ENCODE measurements around the gene RALGDS.

The RALGDS gene

DNA sequence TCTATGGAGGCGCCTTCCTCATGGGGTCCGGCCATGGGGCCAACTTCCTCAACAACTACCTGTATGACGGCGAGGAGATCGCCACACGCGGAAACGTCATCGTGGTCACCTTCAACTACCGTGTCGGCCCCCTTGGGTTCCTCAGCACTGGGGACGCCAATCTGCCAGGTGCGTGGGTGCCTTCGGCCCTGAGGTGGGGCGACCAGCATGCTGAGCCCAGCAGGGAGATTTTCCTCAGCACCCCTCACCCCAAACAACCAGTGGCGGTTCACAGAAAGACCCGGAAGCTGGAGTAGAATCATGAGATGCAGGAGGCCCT, 56.0 kb downstream of the RALGDS start:
- ATAC-seq = no peak
- TF ChIP-seq PATZ1 (CRISPR knock-in tag; IDR thresholded peaks at IDR 0.05; ENCODE audit: borderline replicate concordance) (no peak), ESRRG (CRISPR knock-in tag; IDR thresholded peaks at IDR 0.05) (no peak), ZC3H10 (CRISPR knock-in tag; IDR thresholded peaks at IDR 0.05) (no peak), RARB (CRISPR knock-in tag; IDR thresholded peaks at IDR 0.05) (no peak), CSRNP3 (CRISPR knock-in tag; IDR thresholded peaks at IDR 0.05) (no peak), POU6F1 (CRISPR knock-in tag; IDR thresholded peaks at IDR 0.05; ENCODE audit: borderline replicate concordance, low read depth) (no peak), TOX (CRISPR knock-in tag; IDR thresholded peaks at IDR 0.05; ENCODE audit: borderline replicate concordance) (no peak), BACH2 (CRISPR knock-in tag; IDR thresholded peaks at IDR 0.05; ENCODE audit: borderline replicate concordance) (no peak), ZNF70 (CRISPR knock-in tag; IDR thresholded peaks at IDR 0.05) (no peak), ZFP30 (CRISPR knock-in tag; IDR thresholded peaks at IDR 0.05) (no peak), CSDC2 (CRISPR knock-in tag; IDR thresholded peaks at IDR 0.05) (no peak), ARNTL (CRISPR knock-in tag; IDR thresholded peaks at IDR 0.05; ENCODE audit: borderline replicate concordance, low read depth) (no peak)
- TF ChIP-seq, protein P1, sequence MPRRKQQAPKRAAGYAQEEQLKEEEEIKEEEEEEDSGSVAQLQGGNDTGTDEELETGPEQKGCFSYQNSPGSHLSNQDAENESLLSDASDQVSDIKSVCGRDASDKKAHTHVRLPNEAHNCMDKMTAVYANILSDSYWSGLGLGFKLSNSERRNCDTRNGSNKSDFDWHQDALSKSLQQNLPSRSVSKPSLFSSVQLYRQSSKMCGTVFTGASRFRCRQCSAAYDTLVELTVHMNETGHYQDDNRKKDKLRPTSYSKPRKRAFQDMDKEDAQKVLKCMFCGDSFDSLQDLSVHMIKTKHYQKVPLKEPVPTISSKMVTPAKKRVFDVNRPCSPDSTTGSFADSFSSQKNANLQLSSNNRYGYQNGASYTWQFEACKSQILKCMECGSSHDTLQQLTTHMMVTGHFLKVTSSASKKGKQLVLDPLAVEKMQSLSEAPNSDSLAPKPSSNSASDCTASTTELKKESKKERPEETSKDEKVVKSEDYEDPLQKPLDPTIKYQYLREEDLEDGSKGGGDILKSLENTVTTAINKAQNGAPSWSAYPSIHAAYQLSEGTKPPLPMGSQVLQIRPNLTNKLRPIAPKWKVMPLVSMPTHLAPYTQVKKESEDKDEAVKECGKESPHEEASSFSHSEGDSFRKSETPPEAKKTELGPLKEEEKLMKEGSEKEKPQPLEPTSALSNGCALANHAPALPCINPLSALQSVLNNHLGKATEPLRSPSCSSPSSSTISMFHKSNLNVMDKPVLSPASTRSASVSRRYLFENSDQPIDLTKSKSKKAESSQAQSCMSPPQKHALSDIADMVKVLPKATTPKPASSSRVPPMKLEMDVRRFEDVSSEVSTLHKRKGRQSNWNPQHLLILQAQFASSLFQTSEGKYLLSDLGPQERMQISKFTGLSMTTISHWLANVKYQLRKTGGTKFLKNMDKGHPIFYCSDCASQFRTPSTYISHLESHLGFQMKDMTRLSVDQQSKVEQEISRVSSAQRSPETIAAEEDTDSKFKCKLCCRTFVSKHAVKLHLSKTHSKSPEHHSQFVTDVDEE (CRISPR knock-in tag; IDR thresholded peaks at IDR 0.05) = no peak
- TF ChIP-seq, protein P2, sequence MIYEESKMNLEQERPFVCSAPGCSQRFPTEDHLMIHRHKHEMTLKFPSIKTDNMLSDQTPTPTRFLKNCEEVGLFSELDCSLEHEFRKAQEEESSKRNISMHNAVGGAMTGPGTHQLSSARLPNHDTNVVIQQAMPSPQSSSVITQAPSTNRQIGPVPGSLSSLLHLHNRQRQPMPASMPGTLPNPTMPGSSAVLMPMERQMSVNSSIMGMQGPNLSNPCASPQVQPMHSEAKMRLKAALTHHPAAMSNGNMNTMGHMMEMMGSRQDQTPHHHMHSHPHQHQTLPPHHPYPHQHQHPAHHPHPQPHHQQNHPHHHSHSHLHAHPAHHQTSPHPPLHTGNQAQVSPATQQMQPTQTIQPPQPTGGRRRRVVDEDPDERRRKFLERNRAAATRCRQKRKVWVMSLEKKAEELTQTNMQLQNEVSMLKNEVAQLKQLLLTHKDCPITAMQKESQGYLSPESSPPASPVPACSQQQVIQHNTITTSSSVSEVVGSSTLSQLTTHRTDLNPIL (CRISPR knock-in tag; IDR thresholded peaks at IDR 0.05; ENCODE audit: low read depth) = no peak

DNA sequence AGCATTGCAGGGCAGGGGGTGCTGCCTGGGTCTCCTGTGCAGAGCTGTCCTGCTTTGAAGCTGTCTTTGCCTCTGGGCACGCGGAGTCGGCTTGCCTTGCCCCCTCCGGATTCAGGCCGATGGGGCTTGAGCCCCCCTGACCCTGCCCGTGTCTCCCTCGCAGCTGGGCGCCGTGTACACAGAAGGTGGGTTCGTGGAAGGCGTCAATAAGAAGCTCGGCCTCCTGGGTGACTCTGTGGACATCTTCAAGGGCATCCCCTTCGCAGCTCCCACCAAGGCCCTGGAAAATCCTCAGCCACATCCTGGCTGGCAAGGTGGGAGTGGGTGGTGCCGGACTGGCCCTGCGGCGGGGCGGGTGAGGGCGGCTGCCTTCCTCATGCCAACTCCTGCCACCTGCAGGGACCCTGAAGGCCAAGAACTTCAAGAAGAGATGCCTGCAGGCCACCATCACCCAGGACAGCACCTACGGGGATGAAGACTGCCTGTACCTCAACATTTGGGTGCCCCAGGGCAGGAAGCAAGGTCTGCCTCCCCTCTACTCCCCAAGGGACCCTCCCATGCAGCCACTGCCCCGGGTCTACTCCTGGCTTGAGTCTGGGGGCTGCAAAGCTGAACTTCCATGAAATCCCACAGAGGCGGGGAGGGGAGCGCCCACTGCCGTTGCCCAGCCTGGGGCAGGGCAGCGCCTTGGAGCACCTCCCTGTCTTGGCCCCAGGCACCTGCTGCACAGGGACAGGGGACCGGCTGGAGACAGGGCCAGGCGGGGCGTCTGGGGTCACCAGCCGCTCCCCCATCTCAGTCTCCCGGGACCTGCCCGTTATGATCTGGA, 56.6 kb downstream of the RALGDS start:
- TF ChIP-seq POU6F1 (CRISPR knock-in tag; IDR thresholded peaks at IDR 0.05; ENCODE audit: borderline replicate concordance, low read depth) = no peak
- TF ChIP-seq ZC3H10 (CRISPR knock-in tag; IDR thresholded peaks at IDR 0.05) = no peak
- no peak for TF ChIP-seq TCF4 (CRISPR knock-in tag; IDR thresholded peaks at IDR 0.05; ENCODE audit: borderline replicate concordance)
- TF ChIP-seq ZFP30 (CRISPR knock-in tag; IDR thresholded peaks at IDR 0.05) = no peak
- TF ChIP-seq, protein P2 (CRISPR knock-in tag; IDR thresholded peaks at IDR 0.05; ENCODE audit: low read depth) = no peak
- TF ChIP-seq CSDC2 (CRISPR knock-in tag; IDR thresholded peaks at IDR 0.05) = no peak
- no peak for TF ChIP-seq RARB (CRISPR knock-in tag; IDR thresholded peaks at IDR 0.05)
- TF ChIP-seq SNAI2 (CRISPR knock-in tag; IDR thresholded peaks at IDR 0.05) = no peak
- TF ChIP-seq CSRNP3 (CRISPR knock-in tag; IDR thresholded peaks at IDR 0.05) = no peak
- no peak for TF ChIP-seq ZFP3 (CRISPR knock-in tag; IDR thresholded peaks at IDR 0.05)
- TF ChIP-seq ARNTL (CRISPR knock-in tag; IDR thresholded peaks at IDR 0.05; ENCODE audit: borderline replicate concordance, low read depth) = no peak
- TF ChIP-seq TOX (CRISPR knock-in tag; IDR thresholded peaks at IDR 0.05; ENCODE audit: borderline replicate concordance) = no peak
- no peak for ATAC-seq
